Muscle layer of colon (tissue), 2 donors: Measurements from ENCODE around the gene DNAJC6.

ENCODE experiments used
- H3K27ac ChIP-seq: one replicate; pipeline ENCODE4 v1.7.0; 2013; ENCODE audit warnings: low read depth, mild to moderate bottlenecking, low read length, moderate library complexity
- H3K27me3 ChIP-seq, 2 donors: one replicate each; pipeline ENCODE4 v1.7.0; 2013; ENCODE audit warnings: low read length in 2 of 2, mild to moderate bottlenecking in 2 of 2; ENCODE audit not compliant: insufficient read depth in 2 of 2, control insufficient read depth in 1 of 2
- H3K36me3 ChIP-seq: one replicate; pipeline ENCODE4 v1.7.0; 2013; ENCODE audit warnings: mild to moderate bottlenecking, low read length; ENCODE audit not compliant: insufficient read depth
- H3K4me1 ChIP-seq: one replicate; pipeline ENCODE4 v1.7.0; 2013; ENCODE audit warnings: mild to moderate bottlenecking, low read length; ENCODE audit not compliant: insufficient read depth
- H3K4me3 ChIP-seq, 2 donors: one replicate each; pipeline ENCODE4 v1.7.0; 2013; ENCODE audit warnings: low read length in 2 of 2, low read depth in 1 of 2, mild to moderate bottlenecking in 1 of 2, moderate library complexity in 1 of 2
- H3K9ac ChIP-seq: one replicate; pipeline ENCODE4 v1.7.0; 2013; ENCODE audit warnings: low read length
- H3K9me3 ChIP-seq: one replicate; pipeline ENCODE4 v1.7.0; 2013; ENCODE audit warnings: mild to moderate bottlenecking, low read length
- donor health status: abdominal sarcoma.
- donor health status: Adenocarcinoma of cecum.

The DNAJC6 gene

GRCh38 chr1:65459397-65459768, 150.0 kb downstream of the DNAJC6 start:
- H3K4me3 ChIP-seq = no peak overlapping the region
- H3K9ac ChIP-seq = no peak overlapping the region
- no peaks in the 10 kb centered on the region for H3K9me3 ChIP-seq
- H3K4me1 ChIP-seq = no peaks in the 10 kb centered on the region
- H3K27ac ChIP-seq = no peak overlapping the region
- H3K36me3 ChIP-seq = no peaks in the 10 kb centered on the region
- no peaks in the 10 kb centered on the region for H3K27me3 ChIP-seq
